GM12878 (cell line): ENCODE results near the gene LDLR. TPM values are rescaled to one million over a fixed set of nuclear protein-coding genes. Genes with fewer than 3 reads are reported as not detected.

Experiments used
- ATAC-seq: fragments of 200-7000 bp; cut with Tn5 transposase; 3 replicates; pipeline ENCODE4 v1.9.1; 2020; ENCODE audit warnings: mild to moderate bottlenecking, moderate library complexity
- BruUV-seq: library from RNA; stranded (reverse); fragments of 400-500 nt; replicated peaks from 2 replicates; lab custom pipeline; 2021; lab: Mats Ljungman, UMichigan
- CTCF ChIA-PET: fragments of 300-600 bp; sonication (Branson Sonifier 250); formaldehyde crosslinking; extraction: SDS; loops from one replicate; lab custom pipeline; 2021; ENCODE audit warnings: inconsistent platforms; lab: Yijun Ruan, JAX
- POLR2A ChIA-PET: fragments of 350-600 bp; formaldehyde crosslinking; extraction: SDS; loops from one replicate; lab custom pipeline; 2021; ENCODE audit warnings: inconsistent platforms; lab: Charles Lee
- RAD21 ChIA-PET: fragments of 300-600 bp; sonication (Branson Sonifier 250); formaldehyde crosslinking; loops from one replicate; lab custom pipeline; 2023; ENCODE audit warnings: antibody characterized with exemption; ENCODE audit not compliant: unreplicated experiment; lab: Charles Lee
- SMC1A ChIA-PET: fragments of 300-600 bp; sonication (Branson Sonifier 250); formaldehyde crosslinking; loops from one replicate; lab custom pipeline; 2023; ENCODE audit not compliant: unreplicated experiment, uncharacterized antibody; lab: Charles Lee
- DNase-seq: peaks from one replicate; pipeline ENCODE4 v3.0.0-alpha.2; 2011; ENCODE audit warnings: low read depth, low spot score
- FAIRE-seq: peaks from 3 replicates; lab custom pipeline; 2011; peaks lifted over from hg19 to GRCh38; lab: Jason Lieb, UNC
- H2AFZ ChIP-seq: 2 replicates; pipeline ENCODE4 v1.6.0; 2011; ENCODE audit warnings: low read depth, low read length, control low read depth; ENCODE audit not compliant: control insufficient read depth
- H3K27ac ChIP-seq: 2 replicates; pipeline ENCODE4 v1.5.1; 2011; ENCODE audit warnings: control low read depth; ENCODE audit not compliant: control insufficient read depth, insufficient read depth
- H3K27me3 ChIP-seq, 2 experiments: replicated peaks in 1 of 2; 2 replicates each; pipeline versions ENCODE4 v1.6.0 to v1.6.1; 2011; ENCODE audit warnings: low read length in 1 of 2; ENCODE audit not compliant: control insufficient read depth in 2 of 2, insufficient read depth in 2 of 2
- H3K36me3 ChIP-seq, 2 experiments: 2 replicates each; pipeline ENCODE4 v1.5.1; 2011; ENCODE audit warnings: low read length in 1 of 2; ENCODE audit not compliant: control insufficient read depth in 2 of 2, insufficient read depth in 2 of 2
- H3K4me1 ChIP-seq: 2 replicates; pipeline ENCODE4 v1.6.1; 2011; ENCODE audit warnings: mild to moderate bottlenecking, low read length, moderate library complexity, mixed read lengths; ENCODE audit not compliant: control insufficient read depth, insufficient read depth
- H3K4me2 ChIP-seq: 2 replicates; pipeline ENCODE4 v1.6.0; 2011; ENCODE audit warnings: control low read depth; ENCODE audit not compliant: control insufficient read depth, insufficient read depth
- H3K4me3 ChIP-seq: fragments of 200-600 bp; sonication (generic); 2 replicates; pipeline ENCODE4 v1.5.1; 2016
- H3K79me2 ChIP-seq: 2 replicates; pipeline ENCODE4 v1.6.0; 2011; ENCODE audit warnings: low read length; ENCODE audit not compliant: control insufficient read depth, insufficient read depth
- H3K9ac ChIP-seq: 2 replicates; pipeline ENCODE4 v1.8.0; 2011; ENCODE audit warnings: low read length, control low read depth, mixed read lengths; ENCODE audit not compliant: control insufficient read depth, insufficient read depth
- H3K9me3 ChIP-seq: replicated peaks from 3 replicates; pipeline ENCODE4 v1.5.1; 2011; ENCODE audit warnings: mild to moderate bottlenecking, low read length; ENCODE audit not compliant: control insufficient read depth, insufficient read depth
- H4K20me1 ChIP-seq: 2 replicates; pipeline ENCODE4 v1.6.0; 2011; ENCODE audit not compliant: control insufficient read depth, insufficient read depth
- ASH2L ChIP-seq: fragments of 300-600, 200-600 bp; sonication (generic); IDR thresholded peaks from 2 replicates; pipeline ENCODE4 v1.6.1; 2017; ENCODE audit warnings: low read depth, mild to moderate bottlenecking, borderline replicate concordance
- CEBPB ChIP-seq, 2 experiments: fragments of 150-350 bp in 1 of 2; IDR thresholded peaks; 2 replicates each; pipeline ENCODE4 v1.6.1; 2012 to 2014; ENCODE audit warnings: low read depth in 2 of 2, low read length in 2 of 2, borderline replicate concordance in 1 of 2, inconsistent platforms in 1 of 2
- JUNB ChIP-seq: IDR thresholded peaks from 2 replicates; pipeline ENCODE4 v1.6.1; 2016; ENCODE audit warnings: antibody characterized with exemption, mild to moderate bottlenecking
- RCOR1 ChIP-seq: conservative IDR thresholded peaks from 2 replicates; pipeline ENCODE4 v1.6.1; 2012; ENCODE audit warnings: low read depth, low read length, improper control_type of control experiment
- SIX5 ChIP-seq: IDR thresholded peaks from 2 replicates; pipeline ENCODE4 v1.6.1; 2011; ENCODE audit warnings: mild to moderate bottlenecking, low read depth, low read length, moderate library complexity; ENCODE audit not compliant: severe bottlenecking
- STAT3 ChIP-seq: IDR thresholded peaks from 2 replicates; pipeline ENCODE4 v1.6.1; 2011; ENCODE audit warnings: low read depth, low read length, improper control_type of control experiment
- SUZ12 ChIP-seq: fragments of 200-600 bp; sonication (generic); IDR thresholded peaks from one replicate; pipeline ENCODE4 v1.6.1; 2018; ENCODE audit warnings: antibody characterized with exemption, mild to moderate bottlenecking; ENCODE audit not compliant: unreplicated experiment
- WGBS: methylation state at CpG from one replicate; pipeline ENCODE4 v1.1.6; 2016; ENCODE audit warnings: low lambda C conversion rate; ENCODE audit not compliant: insufficient replicate concordance, insufficient coverage; ENCODE audit errors: missing lambda C conversion rate; 5-methylcytosine and 5-hydroxymethylcytosine counted together
- in situ Hi-C: fragments of 300-500 bp; cut with MboI; formaldehyde crosslinking; loops from 9 replicates; pipeline ENCODE4 v1.14.3; 2018; ENCODE audit warnings: mixed read lengths
- intact Hi-C: fragments of 100-400 bp; cut with micrococcal nuclease; formaldehyde crosslinking; loops from one replicate; pipeline ENCODE4 v1.14.2; 2022; ENCODE audit not compliant: unreplicated experiment
- polyA plus RNA-seq, 11 experiments: library from polyadenylated mRNA; depleted of rRNA in 4 of 11; unstranded in 6 of 11; stranded (reverse) in 5 of 11; fragments of >200 nt; fragmentation: Nextera tagmentation in 4 of 11; fragmentation: Illumina TruSeq in 1 of 11; extraction: Ambion mirVana in 4 of 11; extraction: Trizol in 1 of 11; gene quantifications; 1 replicate in 1 of 11; 2 replicates in 10 of 11; pipeline versions ENCODE4 v1.2.1 to v1.2.3, GENCODE V29; 2011 to 2016; ENCODE audit warnings: inconsistent platforms in 2 of 11, missing spikeins in 2 of 11, low read depth in 1 of 11
- total RNA-seq, 4 experiments: library from RNA; depleted of rRNA in 3 of 4; stranded (reverse); fragments of >200 nt in 3 of 4; fragmentation: Illumina TruSeq in 1 of 4; extraction: Trizol in 1 of 4; gene quantifications; 2 replicates each; pipeline versions ENCODE4 v1.2.1 to v1.2.3, GENCODE V29; 2013 to 2021
- TF ChIP-seq, protein P1 (sequence below): fragments of 450-650 bp; IDR thresholded peaks from 2 replicates; pipeline ENCODE4 v1.6.1; 2017; ENCODE audit warnings: low read depth, mild to moderate bottlenecking, moderate library complexity
- TF ChIP-seq, protein P2 (sequence below): IDR thresholded peaks from 2 replicates; pipeline ENCODE4 v1.6.1; 2012; ENCODE audit warnings: low read depth, low read length, improper control_type of control experiment
- TF ChIP-seq, protein P3 (sequence below): fragments of 450-650 bp; formaldehyde crosslinking; IDR thresholded peaks from 2 replicates; pipeline ENCODE4 v1.5.0; 2022; ENCODE audit warnings: mild to moderate bottlenecking, missing genetic modification characterization
- TF ChIP-seq, protein P4 (sequence below): fragments of 450-650 bp; IDR thresholded peaks from 2 replicates; pipeline ENCODE4 v1.6.1; 2017; ENCODE audit warnings: mild to moderate bottlenecking, moderate library complexity
- TF ChIP-seq, protein P5 (sequence below): IDR thresholded peaks from 2 replicates; pipeline ENCODE4 v1.6.1; 2011; ENCODE audit warnings: low read depth, mild to moderate bottlenecking, low read length, moderate library complexity, borderline replicate concordance; ENCODE audit errors: extremely low read depth

Gene LDLR
- total and polyA plus RNA-seq, 10 of the 15 experiments (the other 5 are each of a cell fraction or from before 2014, with no cell fraction given) = 11.3 to 59.2 (median 27.3) TPM

DNA sequence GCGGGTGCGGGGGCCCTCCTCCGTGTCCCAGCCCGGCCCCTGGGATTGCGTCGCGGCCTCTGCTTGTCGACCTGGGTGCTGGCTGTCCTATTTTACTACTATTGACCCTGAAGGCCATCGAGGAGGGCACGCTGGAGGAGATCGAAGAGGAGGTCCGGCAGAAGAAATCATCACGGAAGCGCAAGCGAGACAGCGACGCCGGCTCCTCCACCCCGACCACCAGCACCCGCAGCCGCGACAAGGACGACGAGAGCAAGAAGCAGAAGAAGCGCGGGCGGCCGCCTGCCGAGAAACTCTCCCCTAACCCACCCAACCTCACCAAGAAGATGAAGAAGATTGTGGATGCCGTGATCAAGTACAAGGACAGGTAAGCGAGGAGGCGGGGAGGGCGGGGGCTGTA is 48.1 kb upstream of the LDLR start:
- peaks cover 9% of the 10 kb centered on the region for H3K4me1 ChIP-seq
- RAD21 ChIA-PET = interaction anchor here (0.9 kb wide), 1 partner anchor 81 kb away, joined by 3 read pairs; no protein-coding TSS in a partner anchor
- FAIRE-seq = no peak
- no peak overlapping the region for H3K9ac ChIP-seq
- no peaks in the 10 kb centered on the region for H3K27me3 ChIP-seq
- H3K79me2 ChIP-seq = no peaks in the 10 kb centered on the region
- no peaks in the 10 kb centered on the region for H4K20me1 ChIP-seq
- SMC1A ChIA-PET = no interaction called here
- intact Hi-C loops = no loop called here
- WGBS = 99% methylated on average over 33 of the region's 33 CpGs
- no peaks in the 10 kb centered on the region for H3K9me3 ChIP-seq
- BruUV-seq = no TSS peak
- no peak for ATAC-seq
- in situ Hi-C loops = no loop called here
- H3K36me3 ChIP-seq = peaks cover 21 to 34% of the 10 kb centered on the region in 2 experiments
- CTCF ChIA-PET = interaction anchor here (1.8 kb wide), 1 partner anchor 99 kb away, joined by 7 read pairs; no protein-coding TSS in a partner anchor
- no peak for DNase-seq
- H3K4me3 ChIP-seq = no peak overlapping the region
- H3K4me2 ChIP-seq = no peak overlapping the region
- no peak overlapping the region for H3K27ac ChIP-seq
- H2AFZ ChIP-seq = no peak overlapping the region
- POLR2A ChIA-PET = interaction anchor here (0.8 kb wide), 1 partner anchor 97 kb away, joined by 7 read pairs; no protein-coding TSS in a partner anchor
- TF ChIP-seq, protein P1, sequence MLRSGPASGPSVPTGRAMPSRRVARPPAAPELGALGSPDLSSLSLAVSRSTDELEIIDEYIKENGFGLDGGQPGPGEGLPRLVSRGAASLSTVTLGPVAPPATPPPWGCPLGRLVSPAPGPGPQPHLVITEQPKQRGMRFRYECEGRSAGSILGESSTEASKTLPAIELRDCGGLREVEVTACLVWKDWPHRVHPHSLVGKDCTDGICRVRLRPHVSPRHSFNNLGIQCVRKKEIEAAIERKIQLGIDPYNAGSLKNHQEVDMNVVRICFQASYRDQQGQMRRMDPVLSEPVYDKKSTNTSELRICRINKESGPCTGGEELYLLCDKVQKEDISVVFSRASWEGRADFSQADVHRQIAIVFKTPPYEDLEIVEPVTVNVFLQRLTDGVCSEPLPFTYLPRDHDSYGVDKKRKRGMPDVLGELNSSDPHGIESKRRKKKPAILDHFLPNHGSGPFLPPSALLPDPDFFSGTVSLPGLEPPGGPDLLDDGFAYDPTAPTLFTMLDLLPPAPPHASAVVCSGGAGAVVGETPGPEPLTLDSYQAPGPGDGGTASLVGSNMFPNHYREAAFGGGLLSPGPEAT = no peak
- TF ChIP-seq CEBPB (IDR thresholded peaks at IDR 0.05; ENCODE audit: borderline replicate concordance in 1 of 2, low read depth in 2 of 2, low read length in 2 of 2) (no peak), SUZ12 (no peak), SIX5 (no peak), JUNB (no peak), STAT3 (no peak), RCOR1 (no peak), ASH2L (no peak)
- TF ChIP-seq, protein P2, sequence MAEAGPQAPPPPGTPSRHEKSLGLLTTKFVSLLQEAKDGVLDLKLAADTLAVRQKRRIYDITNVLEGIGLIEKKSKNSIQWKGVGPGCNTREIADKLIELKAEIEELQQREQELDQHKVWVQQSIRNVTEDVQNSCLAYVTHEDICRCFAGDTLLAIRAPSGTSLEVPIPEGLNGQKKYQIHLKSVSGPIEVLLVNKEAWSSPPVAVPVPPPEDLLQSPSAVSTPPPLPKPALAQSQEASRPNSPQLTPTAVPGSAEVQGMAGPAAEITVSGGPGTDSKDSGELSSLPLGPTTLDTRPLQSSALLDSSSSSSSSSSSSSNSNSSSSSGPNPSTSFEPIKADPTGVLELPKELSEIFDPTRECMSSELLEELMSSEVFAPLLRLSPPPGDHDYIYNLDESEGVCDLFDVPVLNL = no peak
- TF ChIP-seq, protein P3, sequence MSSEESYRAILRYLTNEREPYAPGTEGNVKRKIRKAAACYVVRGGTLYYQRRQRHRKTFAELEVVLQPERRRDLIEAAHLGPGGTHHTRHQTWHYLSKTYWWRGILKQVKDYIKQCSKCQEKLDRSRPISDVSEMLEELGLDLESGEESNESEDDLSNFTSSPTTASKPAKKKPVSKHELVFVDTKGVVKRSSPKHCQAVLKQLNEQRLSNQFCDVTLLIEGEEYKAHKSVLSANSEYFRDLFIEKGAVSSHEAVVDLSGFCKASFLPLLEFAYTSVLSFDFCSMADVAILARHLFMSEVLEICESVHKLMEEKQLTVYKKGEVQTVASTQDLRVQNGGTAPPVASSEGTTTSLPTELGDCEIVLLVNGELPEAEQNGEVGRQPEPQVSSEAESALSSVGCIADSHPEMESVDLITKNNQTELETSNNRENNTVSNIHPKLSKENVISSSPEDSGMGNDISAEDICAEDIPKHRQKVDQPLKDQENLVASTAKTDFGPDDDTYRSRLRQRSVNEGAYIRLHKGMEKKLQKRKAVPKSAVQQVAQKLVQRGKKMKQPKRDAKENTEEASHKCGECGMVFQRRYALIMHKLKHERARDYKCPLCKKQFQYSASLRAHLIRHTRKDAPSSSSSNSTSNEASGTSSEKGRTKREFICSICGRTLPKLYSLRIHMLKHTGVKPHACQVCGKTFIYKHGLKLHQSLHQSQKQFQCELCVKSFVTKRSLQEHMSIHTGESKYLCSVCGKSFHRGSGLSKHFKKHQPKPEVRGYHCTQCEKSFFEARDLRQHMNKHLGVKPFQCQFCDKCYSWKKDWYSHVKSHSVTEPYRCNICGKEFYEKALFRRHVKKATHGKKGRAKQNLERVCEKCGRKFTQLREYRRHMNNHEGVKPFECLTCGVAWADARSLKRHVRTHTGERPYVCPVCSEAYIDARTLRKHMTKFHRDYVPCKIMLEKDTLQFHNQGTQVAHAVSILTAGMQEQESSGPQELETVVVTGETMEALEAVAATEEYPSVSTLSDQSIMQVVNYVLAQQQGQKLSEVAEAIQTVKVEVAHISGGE (CRISPR knock-in tag) = no peak
- TF ChIP-seq, protein P4, sequence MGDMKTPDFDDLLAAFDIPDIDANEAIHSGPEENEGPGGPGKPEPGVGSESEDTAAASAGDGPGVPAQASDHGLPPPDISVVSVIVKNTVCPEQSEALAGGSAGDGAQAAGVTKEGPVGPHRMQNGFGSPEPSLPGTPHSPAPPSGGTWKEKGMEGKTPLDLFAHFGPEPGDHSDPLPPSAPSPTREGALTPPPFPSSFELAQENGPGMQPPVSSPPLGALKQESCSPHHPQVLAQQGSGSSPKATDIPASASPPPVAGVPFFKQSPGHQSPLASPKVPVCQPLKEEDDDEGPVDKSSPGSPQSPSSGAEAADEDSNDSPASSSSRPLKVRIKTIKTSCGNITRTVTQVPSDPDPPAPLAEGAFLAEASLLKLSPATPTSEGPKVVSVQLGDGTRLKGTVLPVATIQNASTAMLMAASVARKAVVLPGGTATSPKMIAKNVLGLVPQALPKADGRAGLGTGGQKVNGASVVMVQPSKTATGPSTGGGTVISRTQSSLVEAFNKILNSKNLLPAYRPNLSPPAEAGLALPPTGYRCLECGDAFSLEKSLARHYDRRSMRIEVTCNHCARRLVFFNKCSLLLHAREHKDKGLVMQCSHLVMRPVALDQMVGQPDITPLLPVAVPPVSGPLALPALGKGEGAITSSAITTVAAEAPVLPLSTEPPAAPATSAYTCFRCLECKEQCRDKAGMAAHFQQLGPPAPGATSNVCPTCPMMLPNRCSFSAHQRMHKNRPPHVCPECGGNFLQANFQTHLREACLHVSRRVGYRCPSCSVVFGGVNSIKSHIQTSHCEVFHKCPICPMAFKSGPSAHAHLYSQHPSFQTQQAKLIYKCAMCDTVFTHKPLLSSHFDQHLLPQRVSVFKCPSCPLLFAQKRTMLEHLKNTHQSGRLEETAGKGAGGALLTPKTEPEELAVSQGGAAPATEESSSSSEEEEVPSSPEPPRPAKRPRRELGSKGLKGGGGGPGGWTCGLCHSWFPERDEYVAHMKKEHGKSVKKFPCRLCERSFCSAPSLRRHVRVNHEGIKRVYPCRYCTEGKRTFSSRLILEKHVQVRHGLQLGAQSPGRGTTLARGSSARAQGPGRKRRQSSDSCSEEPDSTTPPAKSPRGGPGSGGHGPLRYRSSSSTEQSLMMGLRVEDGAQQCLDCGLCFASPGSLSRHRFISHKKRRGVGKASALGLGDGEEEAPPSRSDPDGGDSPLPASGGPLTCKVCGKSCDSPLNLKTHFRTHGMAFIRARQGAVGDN = no peak
- TF ChIP-seq, protein P5, sequence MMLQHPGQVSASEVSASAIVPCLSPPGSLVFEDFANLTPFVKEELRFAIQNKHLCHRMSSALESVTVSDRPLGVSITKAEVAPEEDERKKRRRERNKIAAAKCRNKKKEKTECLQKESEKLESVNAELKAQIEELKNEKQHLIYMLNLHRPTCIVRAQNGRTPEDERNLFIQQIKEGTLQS = no peak
